NCI-H524 (cell line): ENCODE results near the gene HTT.
A peak's percentile ranks its signal among the peaks of the same experiment; 100 is the strongest.
"Not testable (repeated sequence)": the region's sequence is repeated elsewhere in the genome, so short reads cannot be mapped to it uniquely, and the experiment has no call there.

Source experiments
- DNase-seq, 2 experiments: peaks; one replicate each; lab custom pipeline; 2025; lab: John Stamatoyannopoulos, UW

The HTT gene

DNA sequence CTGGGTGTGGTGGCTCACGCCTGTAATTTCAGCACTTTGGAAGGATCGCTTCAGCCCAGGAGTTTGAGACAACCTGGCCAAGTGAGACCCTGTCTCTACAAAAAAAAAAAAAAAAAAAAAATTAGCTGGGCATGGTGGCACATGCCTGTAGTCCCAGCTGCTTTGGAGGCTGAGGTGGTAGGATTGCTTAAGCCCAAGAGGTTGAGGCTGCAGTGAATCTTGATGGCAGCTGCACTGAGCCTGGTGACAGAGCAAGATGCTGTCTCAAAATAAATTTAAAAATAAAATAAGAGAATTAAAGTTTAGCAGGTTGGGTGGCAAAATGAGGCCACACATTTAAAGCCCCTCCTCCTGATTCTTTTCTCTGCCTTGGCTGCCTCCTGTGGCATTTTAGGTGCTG, 47.1 kb downstream of the HTT start:
- no peak for DNase-seq

DNA sequence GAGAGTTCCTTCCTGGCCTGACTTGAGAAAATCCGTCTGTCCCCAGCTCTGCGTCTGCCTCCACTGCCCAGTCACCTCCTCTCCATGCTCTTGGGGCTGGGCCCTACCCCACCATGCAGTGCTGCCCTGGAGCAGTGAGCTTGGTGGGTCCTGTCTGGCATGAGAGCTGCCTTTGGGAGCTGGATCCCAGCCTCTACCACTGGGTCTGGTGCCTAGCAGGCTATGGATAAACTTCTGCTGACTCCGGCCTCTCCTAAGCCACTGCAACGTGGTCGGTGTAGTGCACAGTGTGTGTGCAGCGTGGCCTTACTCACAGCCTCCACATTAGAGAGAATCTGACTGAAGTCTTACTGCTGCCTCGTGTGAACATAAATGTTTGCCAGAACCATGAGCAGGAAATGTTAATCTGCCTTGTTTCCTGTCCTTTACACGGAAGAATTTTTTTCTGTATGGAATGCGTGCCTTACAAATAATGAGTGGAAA, 47.6 kb downstream of the HTT start:
- DNase-seq, result no peak

DNA sequence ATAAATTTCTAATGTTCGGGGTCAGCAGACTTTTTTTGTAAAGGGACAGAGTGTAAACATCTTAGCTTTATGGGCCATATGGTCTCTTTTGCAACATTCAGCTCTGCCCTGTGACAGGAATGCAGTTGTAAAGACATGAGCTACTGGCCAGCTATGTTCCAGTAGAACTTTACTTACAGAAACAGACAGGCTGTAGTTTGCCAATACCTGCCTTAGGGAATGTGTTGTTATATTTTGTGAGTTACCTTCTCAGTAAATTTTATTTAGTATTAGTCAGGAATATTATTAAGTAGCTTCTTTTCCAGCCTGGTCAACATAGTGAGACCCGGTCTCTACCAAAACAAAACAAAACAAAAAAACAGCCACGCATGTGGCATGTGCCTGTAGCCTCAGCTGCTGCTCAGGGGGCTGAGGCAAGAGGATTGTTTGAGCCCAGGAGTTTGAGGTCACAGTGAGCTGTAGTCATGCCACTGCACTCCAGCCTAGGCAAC, 48.7 kb downstream of the HTT start:
- DNase-seq, result no peak

DNA sequence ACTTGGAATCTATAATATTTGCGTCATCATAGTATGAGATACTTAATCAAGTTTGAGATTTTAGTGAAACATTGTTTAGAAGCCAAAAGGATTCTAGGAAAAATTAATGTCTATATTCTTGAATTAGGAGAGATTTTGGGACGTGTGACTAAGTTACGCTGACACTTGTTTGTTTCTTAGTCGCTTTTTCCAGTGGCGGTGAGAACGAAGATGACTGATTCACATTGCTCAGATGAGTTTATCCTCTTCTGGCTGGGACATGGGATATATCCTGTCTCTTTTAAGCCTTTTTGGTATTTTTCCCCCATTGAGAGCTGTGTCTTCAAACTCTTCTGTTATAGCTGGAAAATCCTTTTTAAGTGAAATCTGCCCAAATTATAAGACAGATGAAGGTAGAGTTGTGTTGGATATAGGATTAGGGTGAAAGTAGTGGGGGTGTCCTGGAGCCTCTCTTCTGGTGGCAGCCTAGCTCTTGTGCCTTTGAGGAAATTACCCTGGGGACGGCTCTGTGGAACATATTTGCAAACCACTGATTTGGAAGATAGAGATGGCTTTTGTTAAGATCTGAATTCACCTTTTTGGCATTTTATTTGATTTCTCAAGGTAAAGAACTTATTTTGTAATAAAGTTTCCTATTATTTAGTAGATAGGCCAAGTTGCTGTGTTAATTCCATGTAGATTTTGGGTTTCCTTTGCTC, 49.7 kb downstream of the HTT start:
- no peak for DNase-seq

DNA sequence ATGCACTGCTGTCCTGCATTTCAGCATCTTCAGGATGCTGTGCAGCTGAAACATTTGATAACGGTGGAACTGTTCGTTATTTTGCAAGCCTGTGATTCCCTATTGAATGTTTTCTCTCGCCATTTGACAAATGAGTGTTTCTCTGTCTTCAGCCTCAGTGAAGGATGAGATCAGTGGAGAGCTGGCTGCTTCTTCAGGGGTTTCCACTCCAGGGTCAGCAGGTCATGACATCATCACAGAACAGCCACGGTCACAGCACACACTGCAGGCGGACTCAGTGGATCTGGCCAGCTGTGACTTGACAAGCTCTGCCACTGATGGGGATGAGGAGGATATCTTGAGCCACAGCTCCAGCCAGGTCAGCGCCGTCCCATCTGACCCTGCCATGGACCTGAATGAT, 52.6 kb downstream of the HTT start:
- DNase-seq, result no peak

DNA sequence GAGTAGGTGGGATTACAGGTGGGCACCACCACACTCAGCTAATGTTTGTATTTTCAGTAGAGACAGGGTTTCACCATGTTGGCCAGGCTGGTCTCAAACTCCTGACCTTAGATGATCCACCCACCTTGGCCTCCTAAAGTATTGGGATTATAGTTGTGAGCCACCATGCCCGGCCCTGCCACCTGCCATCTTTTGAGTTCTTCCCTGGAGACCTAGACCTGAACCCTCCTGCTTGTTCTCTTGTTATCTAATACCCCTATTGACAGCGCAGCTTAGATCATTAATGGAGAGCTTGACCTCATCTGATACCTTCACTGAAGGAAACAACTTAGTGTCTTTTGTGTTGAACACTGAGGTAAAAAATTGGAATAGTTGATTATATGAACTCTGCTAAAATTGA, 53.6 kb downstream of the HTT start:
- no peak for DNase-seq

DNA sequence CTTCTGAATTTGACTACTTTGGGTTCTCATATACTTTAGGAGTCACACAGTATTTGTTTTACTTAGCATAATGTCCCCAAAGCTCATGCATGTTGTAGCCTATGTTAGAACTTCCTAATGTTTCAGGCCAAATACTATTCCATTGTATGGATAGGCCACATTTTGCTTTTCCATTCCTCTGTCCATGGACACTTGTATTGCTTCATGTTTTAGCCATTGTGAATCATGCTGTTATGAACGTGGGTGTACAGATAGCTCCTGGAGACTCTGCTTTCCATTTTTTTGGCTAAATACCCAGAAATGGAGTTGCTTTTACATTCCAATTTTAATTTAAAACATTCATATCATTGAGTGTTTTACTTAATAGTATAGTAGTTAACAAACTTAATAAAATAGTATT, 54.5 kb downstream of the HTT start:
- DNase-seq, result no peak

DNA sequence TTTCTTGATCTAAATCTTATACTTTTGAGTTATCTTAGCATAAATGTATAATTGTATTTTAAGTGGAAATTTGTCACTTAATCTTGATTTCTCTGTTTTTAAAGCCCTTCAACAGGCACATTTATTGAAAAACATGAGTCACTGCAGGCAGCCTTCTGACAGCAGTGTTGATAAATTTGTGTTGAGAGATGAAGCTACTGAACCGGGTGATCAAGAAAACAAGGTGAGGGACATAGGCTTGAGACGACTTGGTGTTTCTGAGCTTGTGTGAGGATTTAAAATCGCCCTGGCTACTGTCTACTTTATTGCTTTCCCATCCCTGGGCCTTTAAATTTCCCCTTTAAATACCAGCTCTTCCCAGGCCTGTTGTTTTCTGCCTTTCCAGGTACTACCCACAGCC, 55.7 kb downstream of the HTT start:
- no peak for DNase-seq

DNA sequence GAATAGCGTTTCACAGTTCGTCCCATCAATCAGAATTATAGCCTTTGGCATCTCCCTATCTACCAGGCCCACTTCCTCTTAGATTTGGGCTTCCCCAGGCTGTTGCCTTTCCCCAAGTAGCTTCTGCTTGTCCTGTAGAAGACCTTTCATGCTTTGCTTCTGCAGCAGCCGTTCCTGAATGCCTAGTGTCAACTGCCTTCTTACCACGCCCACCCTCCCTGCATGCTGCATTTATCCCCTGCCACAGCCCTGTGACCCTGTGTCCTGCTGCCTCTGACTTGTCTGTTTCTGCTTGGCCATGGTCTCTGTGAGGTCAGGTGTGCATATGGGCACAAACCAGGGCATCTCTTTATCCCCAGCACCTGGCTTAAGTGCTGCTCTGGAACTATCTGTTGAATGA, 56.3 kb downstream of the HTT start:
- DNase-seq, result no peak

DNA sequence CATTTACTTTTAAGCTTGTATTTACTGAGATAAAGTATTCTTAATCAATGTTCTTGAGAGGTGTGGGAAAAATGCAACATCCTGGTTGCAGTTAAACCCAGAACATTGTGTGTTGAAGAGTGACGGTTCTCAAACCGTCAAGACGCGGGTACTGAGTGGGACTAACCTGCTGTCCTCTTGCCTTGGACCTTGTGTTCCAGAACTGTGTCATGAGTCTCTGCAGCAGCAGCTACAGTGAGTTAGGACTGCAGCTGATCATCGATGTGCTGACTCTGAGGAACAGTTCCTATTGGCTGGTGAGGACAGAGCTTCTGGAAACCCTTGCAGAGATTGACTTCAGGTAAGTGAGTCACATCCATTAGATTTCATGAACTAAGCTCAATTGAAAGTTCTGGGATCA, 59.7 kb downstream of the HTT start:
- no peak for DNase-seq

DNA sequence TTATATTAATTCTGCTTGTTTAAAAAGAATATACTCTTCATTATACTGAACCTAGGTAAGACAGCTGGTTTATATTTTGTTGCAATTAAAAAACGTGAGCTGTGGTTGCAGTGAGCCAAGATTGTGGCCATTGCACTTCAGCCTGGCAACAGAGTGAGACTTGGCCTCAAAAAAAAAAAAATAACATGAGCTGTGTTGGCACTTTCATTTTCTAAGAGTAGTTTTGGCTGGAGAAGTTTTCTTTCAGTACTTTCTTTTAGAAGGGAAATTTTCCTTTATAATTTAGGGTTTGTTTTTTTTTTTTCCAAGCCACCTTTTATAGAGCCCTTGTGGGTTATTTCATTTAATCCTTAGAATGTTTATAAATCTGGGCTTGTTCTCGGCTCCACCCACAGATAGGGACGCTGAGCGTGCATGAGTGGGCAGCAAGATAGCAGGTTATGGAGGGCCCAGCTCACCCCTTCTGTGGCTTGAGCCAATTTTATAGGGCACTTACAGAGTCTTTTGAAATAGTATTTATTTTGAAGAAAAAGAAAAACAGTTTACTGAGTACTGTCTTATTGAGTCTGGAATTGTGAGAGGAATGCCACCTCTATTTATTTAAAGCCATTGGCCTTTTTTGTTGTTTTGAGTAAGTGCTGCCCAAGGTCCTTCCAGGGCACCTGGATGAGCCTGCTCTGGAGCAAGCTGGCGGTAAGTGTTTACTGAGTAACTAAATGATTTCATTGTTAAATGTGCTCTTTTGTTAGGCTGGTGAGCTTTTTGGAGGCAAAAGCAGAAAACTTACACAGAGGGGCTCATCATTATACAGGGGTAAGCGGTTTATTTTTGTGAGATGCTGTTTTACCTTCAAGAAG, 60.9 kb downstream of the HTT start:
- no peak for DNase-seq

DNA sequence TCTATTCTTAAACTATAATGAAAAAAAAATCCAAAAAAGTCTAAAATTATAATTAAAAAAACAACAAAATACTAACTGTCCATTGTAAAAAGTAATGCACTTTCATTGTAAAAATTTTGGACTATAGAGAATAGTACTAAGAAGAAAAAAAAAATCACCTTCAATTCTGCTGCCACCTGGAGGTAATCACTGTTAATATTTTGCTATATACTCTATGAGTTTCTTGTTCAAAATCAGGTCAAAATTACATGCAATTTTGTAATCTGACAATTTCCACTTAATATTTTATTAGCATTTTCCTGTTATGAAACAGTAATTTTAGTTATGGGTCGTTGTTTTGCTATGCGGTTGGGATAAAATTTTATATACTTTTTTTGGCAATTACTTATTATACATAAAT, 62.0 kb downstream of the HTT start:
- DNase-seq, result no peak

DNA sequence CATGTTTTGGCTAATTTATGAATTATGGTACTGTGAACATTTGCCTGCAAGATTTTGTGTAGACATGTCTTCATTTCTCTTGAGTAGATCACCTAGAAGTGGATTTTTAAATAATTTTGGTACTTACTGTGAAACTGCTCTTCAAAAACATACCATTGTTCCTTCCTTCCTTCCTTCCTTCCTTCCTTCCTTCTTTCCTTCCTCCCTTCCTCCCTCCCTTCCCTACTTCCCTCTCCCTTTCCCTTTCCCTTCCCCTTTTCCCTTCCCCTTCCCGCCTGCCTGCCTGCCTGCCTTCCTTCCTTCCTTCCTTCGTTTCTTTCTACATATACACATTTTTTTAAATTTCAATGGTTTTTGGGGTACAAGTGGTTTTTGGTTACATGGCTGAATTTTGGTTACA, 63.4 kb downstream of the HTT start:
- no peak for DNase-seq

DNA sequence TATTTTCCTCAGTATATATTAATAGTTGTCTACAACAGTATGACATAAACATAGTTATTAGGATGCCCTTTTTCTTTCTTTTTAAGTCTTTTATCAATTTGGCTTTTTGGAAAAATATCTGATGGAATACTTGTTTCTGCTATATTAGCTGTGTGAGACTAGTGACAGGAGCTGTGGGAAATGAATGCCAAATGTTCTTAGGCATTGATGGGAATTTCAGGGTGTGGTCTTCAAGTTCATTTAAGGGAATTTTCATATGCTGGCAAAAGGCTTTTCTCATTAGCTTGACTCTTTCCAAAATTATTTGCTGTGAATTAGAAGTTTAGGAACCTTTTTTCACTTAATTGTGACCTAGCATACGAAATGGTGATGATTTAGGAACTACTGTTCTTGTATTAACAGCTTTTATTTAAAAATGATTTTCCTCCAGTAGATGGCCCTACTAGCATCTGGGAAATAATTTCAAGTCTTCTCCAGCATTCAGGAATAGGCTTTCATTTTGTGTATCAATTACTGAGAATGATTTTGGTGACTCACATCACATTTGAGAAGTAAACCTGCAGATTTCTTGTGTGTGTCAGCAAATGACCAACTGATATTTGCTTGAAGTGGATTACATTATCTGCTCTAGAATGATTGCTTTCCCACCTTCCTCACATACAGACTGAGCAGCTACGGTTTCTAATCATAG, 70.9 kb downstream of the HTT start:
- DNase-seq, result peak in 1 of 2 experiments; percentile 21

DNA sequence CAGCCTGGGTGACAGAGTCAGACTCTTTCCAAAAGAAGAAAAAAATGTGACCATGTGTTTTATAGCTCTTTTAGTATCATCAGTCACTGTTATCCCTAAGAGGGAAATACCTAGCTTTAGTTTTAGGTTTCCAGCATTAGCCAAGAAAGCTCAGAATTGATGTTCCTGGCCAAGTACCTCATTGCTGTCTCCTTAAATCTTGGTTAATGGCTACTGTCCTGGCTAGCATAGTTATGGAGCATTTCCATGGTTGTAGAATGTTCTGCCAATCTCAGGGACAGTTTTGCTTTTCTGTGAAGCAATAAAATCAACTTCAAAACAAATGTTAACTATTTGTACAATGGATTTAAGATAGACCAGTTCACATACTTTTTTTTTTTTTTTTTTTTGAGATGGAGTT, 74.4 kb downstream of the HTT start:
- no peak for DNase-seq

DNA sequence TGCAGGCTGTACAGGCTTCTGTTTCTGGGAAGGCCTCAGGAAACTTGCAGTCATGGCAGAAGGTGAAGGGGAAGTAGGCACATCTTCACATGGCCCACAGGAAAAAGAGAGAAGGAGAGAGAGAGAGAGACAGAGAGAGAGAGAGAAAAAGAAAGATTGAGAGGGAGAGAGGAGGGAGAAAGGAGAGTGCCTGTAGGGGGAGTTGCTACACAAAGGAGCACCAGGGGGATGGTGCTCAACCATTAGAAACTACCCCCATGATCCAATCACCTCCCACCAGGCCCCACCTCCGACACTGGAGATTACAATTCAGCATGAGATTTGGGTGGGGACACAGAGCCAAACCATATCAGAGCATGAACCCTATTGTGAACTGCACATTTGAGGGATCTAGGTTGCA, 76.8 kb downstream of the HTT start:
- DNase-seq, result not testable (repeated sequence)

DNA sequence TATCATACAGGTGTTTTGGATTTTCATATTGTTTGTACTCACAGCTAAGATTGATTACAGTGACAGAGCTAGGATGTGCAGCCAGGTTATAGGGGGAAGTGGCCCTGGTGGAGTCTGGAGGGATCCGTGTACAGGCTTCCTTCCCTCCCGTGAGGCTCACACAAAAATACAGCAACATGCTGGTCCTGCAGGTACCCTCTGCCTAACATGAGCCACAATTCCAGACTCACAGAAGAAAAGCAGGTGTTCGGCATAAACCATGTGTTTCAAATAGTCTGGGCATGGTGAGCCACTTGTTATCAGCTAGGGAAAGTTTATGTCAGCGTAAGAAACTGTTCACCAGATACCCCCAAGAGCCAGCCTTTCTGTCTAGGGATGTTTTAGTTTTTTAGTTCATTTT, 82.9 kb downstream of the HTT start:
- no peak for DNase-seq

DNA sequence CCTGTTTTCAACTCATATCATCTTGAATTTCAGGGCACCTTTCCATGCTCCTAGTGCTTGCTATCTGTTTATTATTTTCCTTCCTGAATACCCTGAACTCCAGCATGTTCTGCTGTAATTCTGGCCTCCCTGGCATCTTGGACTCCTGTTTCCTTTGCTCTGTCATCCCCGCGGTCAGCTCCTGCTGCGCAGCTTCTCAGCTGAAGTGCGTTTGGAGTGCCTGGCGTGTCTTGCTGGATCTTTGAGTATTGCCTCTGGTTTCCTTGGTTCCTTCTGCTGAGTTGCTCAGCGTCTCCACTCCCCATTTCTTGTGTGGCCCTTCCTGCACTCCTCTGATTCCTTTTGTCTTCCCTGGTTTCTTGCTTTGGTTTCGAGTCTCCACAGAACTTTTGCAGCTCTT, 84.4 kb downstream of the HTT start:
- DNase-seq, result no peak

DNA sequence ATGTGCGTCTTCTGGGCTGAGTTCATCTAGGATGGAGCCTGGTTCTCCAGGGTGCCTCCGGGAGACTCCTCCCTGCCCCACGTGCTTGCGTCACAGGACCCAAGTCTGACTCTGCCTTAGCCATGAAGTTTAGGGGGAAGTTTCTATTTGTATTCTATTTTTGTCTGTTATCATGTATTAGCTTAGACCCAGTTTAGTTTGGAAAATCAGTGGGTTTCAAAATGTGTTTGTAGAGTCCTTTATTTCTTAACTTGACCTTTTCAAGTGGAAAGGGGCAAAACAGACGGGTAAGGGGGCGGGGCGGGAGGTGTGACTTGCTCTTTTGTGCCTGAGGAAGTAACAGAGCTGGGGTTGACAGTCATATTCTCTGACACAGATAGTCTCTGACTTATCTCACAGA, 86.0 kb downstream of the HTT start:
- DNase-seq, result no peak

DNA sequence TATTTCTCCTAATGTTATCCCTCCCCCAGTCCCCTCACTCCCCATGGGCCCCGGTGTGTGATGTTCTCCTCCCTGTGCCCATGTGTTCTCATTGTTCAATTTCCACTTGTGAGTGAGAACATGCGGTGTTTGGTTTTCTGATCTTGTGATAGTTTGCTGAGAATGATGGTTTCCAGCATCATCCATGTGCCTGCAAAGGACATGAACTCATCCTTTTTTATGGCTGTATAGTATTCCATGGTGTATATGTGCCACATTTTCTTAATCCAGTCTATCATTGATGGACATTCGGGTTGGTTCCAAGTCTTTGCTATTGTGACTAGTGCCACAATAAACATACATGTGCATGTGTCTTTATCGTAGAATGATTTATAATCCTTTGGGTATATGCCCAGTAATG, 86.6 kb downstream of the HTT start:
- not testable (repeated sequence) for DNase-seq

DNA sequence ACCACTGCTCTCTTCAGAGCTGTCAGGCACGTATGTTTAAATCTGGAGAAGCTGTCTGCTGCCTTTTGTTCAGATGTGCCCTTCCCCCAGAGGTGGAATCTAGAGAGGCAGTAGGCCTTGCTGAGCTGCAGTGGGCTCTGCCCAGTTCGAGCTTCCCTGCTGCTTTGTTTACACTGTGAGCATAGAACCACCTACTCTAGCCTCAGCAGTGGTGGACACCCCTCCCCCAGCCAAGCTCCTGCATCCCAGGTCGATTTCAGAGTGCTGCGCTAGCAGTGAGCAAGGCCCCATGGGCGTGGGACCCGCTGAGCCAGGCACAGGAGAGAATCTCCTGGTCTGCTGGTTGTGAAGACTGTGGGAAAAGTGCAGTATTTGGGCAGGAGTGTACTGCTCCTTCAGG, 92.0 kb downstream of the HTT start:
- not testable (repeated sequence) for DNase-seq

DNA sequence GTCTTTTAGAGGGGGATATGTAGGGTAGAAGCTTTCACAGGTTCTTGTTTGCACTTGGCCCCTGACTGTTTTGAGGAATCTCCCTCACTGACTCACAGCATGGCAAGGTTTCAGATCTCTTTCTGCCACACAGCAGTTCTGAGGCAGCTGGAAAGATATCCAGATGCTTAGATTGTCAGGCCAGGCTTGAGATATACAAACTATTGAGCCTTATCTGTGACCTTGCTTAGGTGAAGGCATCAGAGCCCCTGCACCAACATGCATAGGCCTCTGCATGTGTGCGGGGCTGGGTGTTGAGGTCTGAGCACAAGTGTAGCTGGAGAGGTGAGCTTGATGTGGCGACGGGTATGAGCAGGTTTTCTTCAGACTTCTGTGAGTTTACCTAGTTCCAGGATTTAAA, 93.5 kb downstream of the HTT start:
- no peak for DNase-seq
